Measurements from ENCODE around the gene NDST1. TPM values are rescaled to one million over a fixed set of nuclear protein-coding genes. Genes with fewer than 3 reads are reported as not detected.
A peak's percentile ranks its signal among the peaks of the same experiment; 100 is the strongest.
"Not testable (repeated sequence)": the region's sequence is repeated elsewhere in the genome, so short reads cannot be mapped to it uniquely, and the experiment has no call there.

The NDST1 gene
- total RNA-seq, 1 experiment from 2014 or later: 58.2 TPM

GRCh38 chr5:150517272-150518152 lies 9.6 kb downstream of the NDST1 start:
- peak; percentile 95 for DNase-seq (ENCODE audit: low read depth)
- in situ Hi-C loops (cut with HindIII; ENCODE audit: low pct_unique_long_range_greater_than_20kb, low sequenced_read_pairs): no loop called here

GRCh38 chr5:150518712-150519559 lies 11.0 kb downstream of the NDST1 start:
- DNase-seq (ENCODE audit: low read depth); in situ Hi-C loops (cut with HindIII; ENCODE audit: low pct_unique_long_range_greater_than_20kb, low sequenced_read_pairs): not testable (repeated sequence)

GRCh38 chr5:150519560-150519945 lies 11.6 kb downstream of the NDST1 start:
- no peak for DNase-seq (ENCODE audit: low read depth)
- in situ Hi-C loops (cut with HindIII; ENCODE audit: low pct_unique_long_range_greater_than_20kb, low sequenced_read_pairs): no loop called here

GRCh38 chr5:150519978-150520377 lies 12.0 kb downstream of the NDST1 start:
- in situ Hi-C loops (cut with HindIII; ENCODE audit: low pct_unique_long_range_greater_than_20kb, low sequenced_read_pairs): no loop called here
- no peak for DNase-seq (ENCODE audit: low read depth)

- no peak for DNase-seq (ENCODE audit: low read depth)
- in situ Hi-C loops (cut with HindIII; ENCODE audit: low pct_unique_long_range_greater_than_20kb, low sequenced_read_pairs): no loop called here
These were observed 13.0 kb downstream of the NDST1 start for GRCh38 chr5:150520747-150521521.

- in situ Hi-C loops (cut with HindIII; ENCODE audit: low pct_unique_long_range_greater_than_20kb, low sequenced_read_pairs): no loop called here
- no peak for DNase-seq (ENCODE audit: low read depth)
These were observed 13.5 kb downstream of the NDST1 start for GRCh38 chr5:150521522-150521817.

GRCh38 chr5:150521939-150522503 lies 14.1 kb downstream of the NDST1 start:
- no peak for DNase-seq (ENCODE audit: low read depth)
- in situ Hi-C loops (cut with HindIII; ENCODE audit: low pct_unique_long_range_greater_than_20kb, low sequenced_read_pairs): no loop called here

- no peak for DNase-seq (ENCODE audit: low read depth)
- in situ Hi-C loops (cut with HindIII; ENCODE audit: low pct_unique_long_range_greater_than_20kb, low sequenced_read_pairs): no loop called here
These were observed 14.8 kb downstream of the NDST1 start for GRCh38 chr5:150522504-150523414.

GRCh38 chr5:150523472-150524350 lies 15.8 kb downstream of the NDST1 start:
- in situ Hi-C loops (cut with HindIII; ENCODE audit: low pct_unique_long_range_greater_than_20kb, low sequenced_read_pairs): no loop called here

GRCh38 chr5:150525163-150525562 lies 17.2 kb downstream of the NDST1 start:
- no peak for DNase-seq (ENCODE audit: low read depth)
- in situ Hi-C loops (cut with HindIII; ENCODE audit: low pct_unique_long_range_greater_than_20kb, low sequenced_read_pairs): no loop called here

More at GRCh38 chr5:150523472-150524350, 15.8 kb downstream of the NDST1 start:
- no peak for DNase-seq (ENCODE audit: low read depth)

- in situ Hi-C loops (cut with HindIII; ENCODE audit: low pct_unique_long_range_greater_than_20kb, low sequenced_read_pairs): no loop called here
- no peak for DNase-seq (ENCODE audit: low read depth)
These were observed 17.9 kb downstream of the NDST1 start for GRCh38 chr5:150525781-150526180.

GRCh38 chr5:150527038-150527437 lies 19.1 kb downstream of the NDST1 start:
- in situ Hi-C loops (cut with HindIII; ENCODE audit: low pct_unique_long_range_greater_than_20kb, low sequenced_read_pairs): no loop called here
- DNase-seq (ENCODE audit: low read depth): no peak

- no peak for DNase-seq (ENCODE audit: low read depth)
- in situ Hi-C loops (cut with HindIII; ENCODE audit: low pct_unique_long_range_greater_than_20kb, low sequenced_read_pairs): no loop called here
These were observed 19.9 kb downstream of the NDST1 start for GRCh38 chr5:150527808-150528207.

GRCh38 chr5:150528924-150529546 lies 21.1 kb downstream of the NDST1 start:
- no peak for DNase-seq (ENCODE audit: low read depth)
- in situ Hi-C loops (cut with HindIII; ENCODE audit: low pct_unique_long_range_greater_than_20kb, low sequenced_read_pairs): no loop called here

- DNase-seq (ENCODE audit: low read depth): no peak
- in situ Hi-C loops (cut with HindIII; ENCODE audit: low pct_unique_long_range_greater_than_20kb, low sequenced_read_pairs): no loop called here
These were observed 21.6 kb downstream of the NDST1 start for GRCh38 chr5:150529555-150529954.

- no peak for DNase-seq (ENCODE audit: low read depth)
- in situ Hi-C loops (cut with HindIII; ENCODE audit: low pct_unique_long_range_greater_than_20kb, low sequenced_read_pairs): no loop called here
These were observed 22.5 kb downstream of the NDST1 start for GRCh38 chr5:150530423-150530822.

Measured in Caki2 (cell line).